Activated T-helper 1 cell treated with Interleukin-2 at 50 U/mL for 16 hours (primary cell): ENCODE measurements around the gene BCOR.

Experiments used
- DNase-seq: peaks from one replicate; pipeline ENCODE4 v3.0.0-alpha.2; 2020; ENCODE audit warnings: low read depth

Gene BCOR

GRCh38 chrX:40019541-40019940, 78.2 kb downstream of the BCOR start:
- DNase-seq: no peak

DNA sequence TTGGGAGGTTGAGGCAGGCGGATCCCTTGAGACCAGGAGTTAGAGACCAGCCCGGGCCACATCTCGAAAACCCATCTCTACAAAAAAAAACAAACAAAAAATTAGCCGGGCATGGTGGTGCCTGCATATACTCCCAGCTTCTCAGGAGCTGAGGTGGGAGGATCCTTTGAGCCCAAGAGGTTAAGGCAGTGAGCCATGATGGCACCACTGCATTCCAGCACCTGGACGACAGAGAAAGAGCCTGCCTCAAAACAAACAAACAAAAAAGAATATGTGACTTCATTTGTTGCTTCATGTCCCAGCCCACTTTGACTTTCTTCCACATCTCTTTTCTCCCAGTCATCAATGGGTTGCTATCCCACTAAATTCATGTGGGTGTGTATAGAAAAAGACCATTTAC, 79.7 kb downstream of the BCOR start:
- no peak for DNase-seq

- DNase-seq: no peak
Measured at GRCh38 chrX:40016749-40017148, 81.0 kb downstream of the BCOR start.

- DNase-seq: no peak
Measured at GRCh38 chrX:40015693-40016092, 82.1 kb downstream of the BCOR start.

DNA sequence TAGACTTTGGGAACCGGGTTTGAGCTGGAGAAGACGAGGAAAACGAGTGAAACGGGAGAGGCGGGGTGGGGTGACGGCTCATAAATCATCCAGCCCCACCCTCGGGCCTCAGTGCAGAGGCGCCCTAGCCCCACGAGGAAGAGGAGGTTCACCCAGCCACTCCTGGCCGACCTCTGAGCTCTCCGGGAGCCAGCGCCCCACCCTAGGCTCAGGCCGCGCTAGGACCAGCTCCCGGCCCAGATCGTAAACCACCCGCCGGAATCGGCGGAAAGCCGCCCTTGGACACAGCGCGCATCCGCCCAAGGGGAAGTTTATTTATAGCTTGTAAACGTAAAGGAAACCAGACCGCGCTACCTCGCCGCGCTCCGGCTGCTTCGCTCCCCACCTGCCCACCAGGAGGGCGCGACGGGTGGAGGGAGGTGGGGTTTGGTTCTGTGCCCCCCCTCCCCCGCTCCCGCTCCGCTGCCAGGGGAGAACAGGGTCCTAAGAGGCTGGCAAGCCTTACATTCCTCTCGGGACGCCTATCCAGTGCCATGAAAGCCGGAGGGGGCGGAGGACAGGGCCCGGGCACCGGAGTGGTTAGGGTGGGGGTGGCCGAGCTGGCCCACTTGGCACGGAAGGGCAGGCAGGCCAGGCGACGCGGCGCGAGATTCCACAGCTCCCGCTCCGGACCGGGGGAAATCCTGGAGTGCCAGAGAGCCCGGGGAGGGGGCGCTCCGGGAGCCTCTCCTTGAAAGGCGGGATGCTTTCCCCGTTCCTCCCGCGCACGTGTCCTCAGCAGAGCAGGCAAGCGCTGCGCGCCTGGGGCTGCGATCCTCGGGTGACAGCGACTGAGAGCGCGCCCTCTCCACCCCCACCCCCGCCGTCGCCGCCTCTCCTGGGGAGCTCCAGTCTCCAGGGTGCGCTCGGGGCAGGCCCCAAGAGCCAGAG, 84.2 kb downstream of the BCOR start:
- DNase-seq: no peak

DNA sequence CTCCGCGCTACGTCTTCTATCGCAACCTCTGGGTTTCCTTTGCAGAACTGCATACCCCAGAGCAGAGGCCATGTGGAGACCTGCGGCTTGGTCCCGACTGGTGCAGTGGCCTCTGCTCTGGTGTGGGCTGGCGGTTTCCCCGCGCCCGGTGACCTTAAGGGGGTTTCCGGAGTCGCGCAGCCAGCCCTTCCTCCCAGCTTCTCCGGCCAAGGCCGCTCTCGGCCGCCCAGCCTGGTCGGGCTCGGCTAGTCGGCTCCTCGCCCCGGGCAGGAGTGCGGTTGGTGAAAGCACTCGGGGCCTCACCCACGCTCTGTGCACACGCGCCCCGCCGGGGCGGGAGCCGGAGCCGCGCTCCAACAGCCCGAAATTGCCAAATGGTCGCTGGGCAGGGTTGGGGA, 84.9 kb downstream of the BCOR start:
- DNase-seq: no peak

GRCh38 chrX:40012039-40012867, 85.5 kb downstream of the BCOR start:
- DNase-seq: no peak

DNA sequence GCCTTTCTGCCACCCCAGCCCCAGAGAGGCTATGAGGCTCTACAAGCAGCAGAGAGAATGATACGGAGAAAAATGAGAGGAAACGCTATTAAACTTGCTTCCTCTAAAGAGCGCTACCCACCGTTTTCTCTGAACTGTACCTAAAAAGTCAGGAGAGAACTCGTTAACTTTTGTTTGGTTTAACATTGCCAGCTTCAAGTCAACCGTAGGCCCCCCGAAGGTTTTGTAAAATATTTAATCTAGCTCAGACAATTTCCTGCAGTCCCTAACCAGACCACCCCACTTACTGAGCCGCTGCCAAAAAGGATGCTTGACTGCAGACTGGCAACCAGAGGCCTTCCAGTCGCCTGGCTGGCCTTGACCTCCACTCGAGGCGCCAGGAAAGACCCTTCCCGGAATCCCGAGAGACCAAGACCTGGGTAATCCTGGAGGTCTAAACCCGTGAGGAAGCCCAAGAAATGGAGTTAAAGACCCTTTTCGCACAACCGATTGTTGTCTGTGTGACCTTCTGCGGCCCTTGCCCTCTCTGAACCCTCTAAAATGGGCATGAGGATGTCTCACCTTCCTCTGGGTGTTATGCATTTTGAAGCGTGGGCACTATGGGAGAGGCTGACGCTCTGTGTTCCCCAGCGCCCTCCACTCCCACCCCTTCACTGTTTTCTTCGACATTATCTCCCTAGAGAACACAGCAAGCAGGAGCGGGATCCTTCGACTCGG, 86.3 kb downstream of the BCOR start:
- no peak for DNase-seq

- no peak for DNase-seq
Measured at GRCh38 chrX:40010550-40011321, 87.0 kb downstream of the BCOR start.

- DNase-seq: no peak
Measured at GRCh38 chrX:40009890-40010289, 87.9 kb downstream of the BCOR start.

DNA sequence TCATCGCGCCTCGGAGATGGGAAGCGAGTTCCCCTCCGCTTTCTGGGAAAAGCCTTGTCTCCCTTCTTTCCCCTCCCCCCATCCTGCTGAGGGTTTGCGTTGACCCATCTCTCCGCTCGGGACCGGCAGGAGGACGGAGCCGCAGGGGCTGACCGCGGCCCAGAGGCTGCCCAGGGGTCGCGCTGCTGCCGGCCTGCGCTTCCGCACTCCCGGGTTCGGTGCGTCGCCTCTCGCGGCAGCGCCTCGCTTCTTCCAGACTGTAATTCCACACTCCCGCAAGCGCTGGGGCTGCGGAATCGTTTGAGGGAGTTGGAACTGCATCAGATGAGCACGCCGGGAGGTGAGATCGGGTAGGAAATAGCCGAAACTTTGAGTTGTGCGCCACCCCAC, 88.3 kb downstream of the BCOR start:
- no peak for DNase-seq

DNA sequence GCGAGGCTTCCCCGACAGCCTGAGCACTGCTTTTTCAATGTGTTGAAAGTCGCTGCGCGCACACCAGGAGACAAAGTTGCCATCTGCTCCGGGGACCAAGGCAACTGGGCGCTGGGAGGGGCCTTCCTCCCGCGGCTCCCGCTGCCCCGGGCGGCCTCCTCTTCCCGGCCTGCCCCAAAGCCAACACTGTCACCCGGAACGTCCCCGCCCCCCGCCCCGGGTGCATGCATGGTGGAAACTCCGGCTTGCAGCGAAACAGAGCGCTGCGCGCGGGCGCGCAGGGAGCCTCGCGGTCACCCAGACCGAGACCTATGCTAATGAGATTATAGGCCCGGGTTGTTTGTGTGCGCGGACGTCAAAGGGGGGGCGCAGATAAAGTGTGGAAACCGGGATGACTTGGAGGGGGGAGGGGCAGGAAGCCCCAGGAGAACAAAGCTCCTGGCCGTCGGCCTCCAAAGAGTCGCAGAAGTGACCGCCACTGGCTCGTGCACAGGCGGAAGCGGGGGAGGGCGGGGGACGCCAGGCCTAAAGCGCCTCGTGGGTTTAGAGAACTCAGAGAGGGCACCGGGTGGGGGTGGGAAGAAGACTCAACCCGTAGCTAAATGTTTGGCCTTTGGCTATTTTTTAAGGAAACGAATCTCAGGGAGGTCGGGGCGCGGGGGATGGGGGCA, 88.8 kb downstream of the BCOR start:
- DNase-seq: no peak

GRCh38 chrX:40007756-40008705, 89.7 kb downstream of the BCOR start:
- DNase-seq: no peak

DNA sequence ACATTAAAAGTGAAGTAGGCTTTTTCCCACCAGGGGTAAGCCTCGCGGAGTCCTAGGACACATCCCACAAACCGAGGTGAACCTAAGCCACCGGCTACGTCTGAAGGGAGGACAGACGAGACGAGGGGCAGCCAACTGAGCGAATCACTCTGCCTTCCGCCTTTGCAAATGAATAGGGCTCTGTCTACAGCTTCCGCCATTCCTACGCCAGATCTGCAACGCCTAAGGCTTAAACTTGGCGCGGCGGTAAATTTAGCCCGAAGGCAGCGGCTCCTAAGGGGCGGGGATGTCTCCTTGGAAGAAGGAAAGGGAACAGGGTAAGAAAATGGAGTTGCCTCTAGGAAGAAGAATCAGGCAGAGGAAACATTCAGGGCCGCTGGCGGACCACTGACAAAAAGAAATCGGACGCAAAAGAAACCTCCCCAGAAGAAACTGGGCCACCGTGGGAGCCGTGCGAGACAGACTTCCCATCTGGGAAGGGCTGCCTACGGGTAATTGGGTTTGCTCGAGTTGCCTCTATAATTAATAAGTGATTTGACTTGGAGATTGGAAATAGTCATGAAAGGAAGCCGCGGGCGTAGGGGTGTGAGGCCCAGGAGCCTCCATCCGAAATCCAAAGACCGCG, 90.5 kb downstream of the BCOR start:
- no peak for DNase-seq

DNA sequence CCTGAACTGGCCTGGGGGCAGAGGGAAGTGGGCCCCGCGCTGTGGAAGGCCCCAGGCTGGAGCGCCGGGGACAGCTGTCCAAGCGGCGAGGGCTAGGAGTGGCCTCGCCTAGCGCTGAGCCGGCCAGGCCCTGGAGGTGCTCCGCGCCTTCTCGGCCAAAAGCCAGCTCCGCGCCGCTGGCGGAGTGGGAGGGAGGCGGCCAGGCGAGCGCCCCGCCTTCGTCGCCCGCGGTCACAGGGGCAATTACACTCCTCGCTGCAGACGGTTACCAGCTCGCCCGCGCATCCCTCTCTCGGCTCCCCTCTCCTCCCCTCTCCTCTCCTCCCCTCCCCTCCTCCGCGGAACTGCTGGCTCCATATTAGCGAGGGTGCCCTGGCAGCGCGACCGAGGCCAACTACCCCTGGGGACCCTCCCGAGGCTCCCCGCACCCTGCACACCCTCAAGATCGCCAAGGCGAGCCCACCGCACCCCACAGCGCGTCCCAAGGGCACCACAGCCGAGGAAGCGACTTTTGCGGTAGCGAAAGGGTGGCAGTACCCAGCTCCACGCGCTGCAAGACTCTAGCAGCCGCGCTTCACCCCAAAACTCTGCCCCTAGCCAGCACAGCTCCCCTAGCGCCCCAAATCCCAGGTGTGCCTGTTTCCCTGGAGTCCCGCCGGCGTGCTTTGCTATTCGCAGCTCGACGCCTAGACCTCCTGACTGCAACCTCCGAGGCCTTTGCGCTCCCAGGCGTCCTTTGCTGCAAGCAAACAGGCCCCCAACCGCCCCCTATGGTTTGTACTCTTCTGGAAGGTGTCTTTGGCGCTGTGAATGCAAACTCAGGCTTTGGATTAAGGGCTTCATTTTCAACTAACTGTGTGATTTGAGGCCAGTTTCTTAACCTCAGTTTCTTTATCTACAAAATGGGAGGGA, 91.4 kb downstream of the BCOR start:
- no peak for DNase-seq

- no peak for DNase-seq
Measured at GRCh38 chrX:40005292-40006011, 92.3 kb downstream of the BCOR start.

- no peak for DNase-seq
Measured at GRCh38 chrX:40004921-40005291, 92.9 kb downstream of the BCOR start.

DNA sequence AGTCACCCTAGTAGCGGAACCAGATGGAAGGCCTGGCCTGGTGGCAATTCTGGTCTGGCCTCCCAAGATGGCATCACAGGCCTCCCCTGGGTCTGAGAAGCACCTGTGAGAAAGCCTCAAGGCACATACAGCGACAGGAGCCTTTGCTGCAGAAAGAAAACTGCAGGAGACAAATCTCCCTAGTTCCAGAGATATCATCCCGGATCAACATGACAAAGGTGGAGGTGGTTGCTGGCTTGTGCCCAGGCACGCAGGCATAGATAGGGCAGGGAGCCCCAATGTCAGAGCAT, 93.6 kb downstream of the BCOR start:
- no peak for DNase-seq
